ENCODE measurements around the gene TRIO.

TRIO gene

GRCh38 chr5:14447958-14448911 is 305.1 kb downstream of the TRIO start (continued):
- TF ChIP-seq ZBTB49 (tag by site-specific recombination; IDR thresholded peaks at IDR 0.05; ENCODE audit: low read depth) (no peak), YY1 (tag by site-specific recombination; IDR thresholded peaks at IDR 0.05) (no peak), ZFHX2 (tag by site-specific recombination; conservative IDR thresholded peaks at IDR 0.05) (peak; percentile 86), OSR2 (tag by site-specific recombination; IDR thresholded peaks at IDR 0.05) (no peak), ZSCAN23 (tag by site-specific recombination; IDR thresholded peaks at IDR 0.05) (no peak), ZFP69B (tag by site-specific recombination; IDR thresholded peaks at IDR 0.05) (peak; percentile 87), GLIS1 (tag by site-specific recombination; IDR thresholded peaks at IDR 0.05) (no peak), ZNF248 (tag by site-specific recombination; IDR thresholded peaks at IDR 0.05) (no peak), ZNF280C (tag by site-specific recombination; IDR thresholded peaks at IDR 0.05) (no peak), ZNF530 (tag by site-specific recombination; IDR thresholded peaks at IDR 0.05; ENCODE audit: low read depth) (no peak), ZIC2 (tag by site-specific recombination; IDR thresholded peaks at IDR 0.05) (peak; percentile 66), EGR2 (tag by site-specific recombination; IDR thresholded peaks at IDR 0.05; ENCODE audit: low read depth) (peak; percentile 78), ZNF391 (tag by site-specific recombination; IDR thresholded peaks at IDR 0.05; ENCODE audit: borderline replicate concordance, low read depth) (no peak), BCL11B (tag by site-specific recombination; IDR thresholded peaks at IDR 0.05; ENCODE audit: low read depth) (no peak), ZNF692 (tag by site-specific recombination; IDR thresholded peaks at IDR 0.05) (peak; percentile 89), ZNF121 (tag by site-specific recombination; IDR thresholded peaks at IDR 0.05) (no peak), ZNF677 (tag by site-specific recombination; IDR thresholded peaks at IDR 0.05) (no peak), ZBTB17 (tag by site-specific recombination; IDR thresholded peaks at IDR 0.05) (peak; percentile 27), ZNF792 (tag by site-specific recombination; IDR thresholded peaks at IDR 0.05) (no peak)

- ChIA-PET POLR2A (interaction anchor here (0.6 kb wide), 1 partner anchor 8 kb away, joined by 3 read pairs; no protein-coding TSS in a partner anchor), CTCF (interaction anchor here (0.7 kb wide), 1 partner anchor 199 kb away, joined by 3 read pairs; no protein-coding TSS in a partner anchor)
- peaks cover 42% of the 10 kb centered on the region for H3K4me1 ChIP-seq (ENCODE audit: control insufficient read depth, insufficient read depth, low read length)
- no peak overlapping the region for H3K4me3 ChIP-seq (ENCODE audit: low read depth, low read length)
- H3K36me3 ChIP-seq (ENCODE audit: control insufficient read depth in 2 of 2, insufficient read depth in 1 of 2, low read length in 2 of 2): peaks cover 0 to 11% of the 10 kb centered on the region in 2 experiments; a peak in 1 of 3 replicates
- no peaks in the 10 kb centered on the region for H3K9me3 ChIP-seq (ENCODE audit: control insufficient read depth, insufficient read depth, low read depth, low read length)
- peak overlapping the region; percentile 91 for H3K27ac ChIP-seq (ENCODE audit: extremely low read depth, low read depth, low read length)
- TF ChIP-seq KLF16 (tag by site-specific recombination; IDR thresholded peaks at IDR 0.05) (no peak), ZBTB6 (tag by site-specific recombination; IDR thresholded peaks at IDR 0.05) (no peak), ZNF580 (tag by site-specific recombination; IDR thresholded peaks at IDR 0.05) (0 out of 2 replicates have a peak, but pooled peaks have one; percentile 8), ZNF629 (tag by site-specific recombination; IDR thresholded peaks at IDR 0.05) (0 out of 2 replicates have a peak, but pooled peaks have one; percentile 17), ZNF449 (tag by site-specific recombination; IDR thresholded peaks at IDR 0.05) (peak; percentile 99), ZNF654 (tag by site-specific recombination; IDR thresholded peaks at IDR 0.05; ENCODE audit: low read depth) (no peak), ZNF350 (tag by site-specific recombination; IDR thresholded peaks at IDR 0.05) (no peak), ZXDB (tag by site-specific recombination; IDR thresholded peaks at IDR 0.05) (0 out of 2 replicates have a peak, but pooled peaks have one; percentile 16)
These were observed 306.0 kb downstream of the TRIO start for GRCh38 chr5:14449052-14449661.
